ENCODE data around the gene FAM83F.
A peak's percentile ranks its signal among the peaks of the same experiment; 100 is the strongest.

Gene FAM83F

DNA sequence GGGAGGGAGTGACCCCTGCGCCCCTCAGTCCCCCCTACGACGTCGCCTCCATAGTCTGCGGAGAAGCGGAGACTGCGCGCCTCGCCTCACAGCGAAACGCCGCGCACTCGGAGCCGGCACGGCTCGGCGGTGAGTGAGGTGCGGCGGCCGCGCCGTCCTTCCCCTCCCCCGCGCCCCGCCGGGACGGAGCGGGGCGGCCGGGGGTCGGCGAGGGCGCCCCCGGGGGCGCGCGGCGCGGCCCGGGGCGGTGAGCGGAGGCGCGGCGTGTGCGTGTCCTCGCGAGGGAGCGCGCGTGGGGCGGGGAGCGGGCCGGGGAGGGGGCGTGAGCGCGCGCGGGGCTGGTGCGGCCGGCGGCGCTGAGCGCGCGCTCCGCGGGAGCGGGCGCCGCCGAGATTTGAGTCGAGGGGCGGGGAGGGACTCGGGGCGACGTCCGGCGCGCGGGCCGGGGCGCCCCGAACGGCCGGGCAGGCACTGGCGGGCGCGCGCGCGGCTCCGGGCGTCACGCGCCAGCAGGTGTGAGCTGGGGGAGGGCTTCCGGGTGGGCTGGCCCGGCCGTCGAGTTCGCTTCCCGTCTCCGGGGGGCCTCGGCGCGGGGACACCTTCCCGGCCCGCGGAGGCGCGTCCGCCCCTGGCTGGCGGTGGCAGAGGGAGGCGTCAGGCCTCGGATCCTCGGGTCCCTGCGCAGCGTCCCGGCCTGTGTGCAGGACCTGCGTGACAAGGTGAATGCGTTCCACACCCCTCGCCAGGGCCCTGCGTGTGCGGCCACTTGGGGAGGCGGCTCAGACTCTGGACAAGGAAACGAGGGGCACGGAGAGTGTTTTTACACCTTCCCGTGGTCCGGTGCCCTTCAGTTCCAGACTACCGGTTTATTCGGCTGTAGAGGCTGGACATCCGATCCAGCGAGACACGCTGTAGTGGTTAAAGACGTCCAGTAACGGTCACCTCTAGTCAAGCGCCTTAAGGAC is 50.4 kb downstream of the FAM83F start:
- Histone ChIP-seq H3K36me3 (no peaks in the 10 kb centered on the region), H3K27me3 (peaks cover 28% of the 10 kb centered on the region), H3K4me1 (ENCODE audit: control insufficient read depth in 1 of 2, insufficient read depth in 1 of 2, low read depth in 1 of 2, low read length in 1 of 2) (peaks cover 26 to 40% of the 10 kb centered on the region in 2 experiments), H3K27ac (peak overlapping the region; percentile 99), H3K9me3 (no peaks in the 10 kb centered on the region), H3K4me3 (ENCODE audit: low read depth in 1 of 2, low read length in 1 of 2) (peak overlapping the region; percentile 79 to 91)
- TF ChIP-seq, protein P1, sequence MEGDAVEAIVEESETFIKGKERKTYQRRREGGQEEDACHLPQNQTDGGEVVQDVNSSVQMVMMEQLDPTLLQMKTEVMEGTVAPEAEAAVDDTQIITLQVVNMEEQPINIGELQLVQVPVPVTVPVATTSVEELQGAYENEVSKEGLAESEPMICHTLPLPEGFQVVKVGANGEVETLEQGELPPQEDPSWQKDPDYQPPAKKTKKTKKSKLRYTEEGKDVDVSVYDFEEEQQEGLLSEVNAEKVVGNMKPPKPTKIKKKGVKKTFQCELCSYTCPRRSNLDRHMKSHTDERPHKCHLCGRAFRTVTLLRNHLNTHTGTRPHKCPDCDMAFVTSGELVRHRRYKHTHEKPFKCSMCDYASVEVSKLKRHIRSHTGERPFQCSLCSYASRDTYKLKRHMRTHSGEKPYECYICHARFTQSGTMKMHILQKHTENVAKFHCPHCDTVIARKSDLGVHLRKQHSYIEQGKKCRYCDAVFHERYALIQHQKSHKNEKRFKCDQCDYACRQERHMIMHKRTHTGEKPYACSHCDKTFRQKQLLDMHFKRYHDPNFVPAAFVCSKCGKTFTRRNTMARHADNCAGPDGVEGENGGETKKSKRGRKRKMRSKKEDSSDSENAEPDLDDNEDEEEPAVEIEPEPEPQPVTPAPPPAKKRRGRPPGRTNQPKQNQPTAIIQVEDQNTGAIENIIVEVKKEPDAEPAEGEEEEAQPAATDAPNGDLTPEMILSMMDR (IDR thresholded peaks at IDR 0.05), result peak; percentile 10

DNA sequence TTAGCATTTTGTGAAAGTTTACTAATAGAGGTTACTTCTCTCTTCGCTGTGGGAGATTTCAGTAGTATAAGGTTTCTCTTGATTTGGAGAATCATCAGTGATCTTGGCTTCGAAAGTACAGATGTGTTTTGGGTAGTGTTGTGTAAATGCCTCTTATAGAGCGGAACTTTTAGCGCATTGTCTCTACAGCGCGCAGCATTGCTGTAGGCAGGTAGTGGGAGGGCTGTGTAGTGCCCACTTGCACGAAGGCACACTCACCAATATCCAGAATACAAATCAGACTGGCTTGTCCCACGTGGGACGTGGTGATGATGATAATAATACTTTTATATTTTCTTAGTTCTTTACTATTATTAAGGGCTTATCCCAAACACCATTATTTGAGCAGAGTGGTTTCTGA is 51.4 kb downstream of the FAM83F start:
- TF ChIP-seq, protein P1 (IDR thresholded peaks at IDR 0.05), result no peak

DNA sequence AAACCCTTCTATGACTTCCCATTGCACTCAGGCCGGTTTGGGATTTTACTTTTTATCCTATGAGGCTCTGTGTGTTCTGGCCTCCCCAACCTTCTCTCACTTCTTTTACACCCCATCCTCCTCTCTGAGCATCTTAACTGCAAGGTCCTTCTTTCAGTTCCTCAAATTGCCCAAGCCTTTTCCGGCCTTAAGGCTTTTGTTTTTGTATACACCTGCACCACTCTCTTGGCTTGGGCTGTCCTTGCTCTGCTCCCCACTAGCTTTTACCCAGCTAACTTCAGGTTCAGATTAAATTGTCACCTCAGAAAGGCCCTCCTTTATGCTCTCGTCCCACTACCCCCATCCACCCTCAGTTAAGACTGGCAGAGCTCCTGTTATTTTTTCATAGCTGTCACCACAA is 55.5 kb downstream of the FAM83F start:
- H3K9me3 ChIP-seq, result no peaks in the 10 kb centered on the region
- no peaks in the 10 kb centered on the region for H3K36me3 ChIP-seq
- H3K4me3 ChIP-seq (ENCODE audit: low read depth in 1 of 2, low read length in 1 of 2), result peak overlapping the region; percentile 40 to 46
- H3K27ac ChIP-seq, result peak overlapping the region; percentile 92
- H3K27me3 ChIP-seq, result no peaks in the 10 kb centered on the region
- peaks cover 47 to 64% of the 10 kb centered on the region in 2 experiments for H3K4me1 ChIP-seq (ENCODE audit: control insufficient read depth in 1 of 2, insufficient read depth in 1 of 2, low read depth in 1 of 2, low read length in 1 of 2)
- TF ChIP-seq, protein P1 (IDR thresholded peaks at IDR 0.05), result no peak

More for the DNA sequence above, 51.4 kb downstream of the FAM83F start:
- no peaks in the 10 kb centered on the region for H3K36me3 ChIP-seq
- H3K4me1 ChIP-seq (ENCODE audit: control insufficient read depth in 1 of 2, insufficient read depth in 1 of 2, low read depth in 1 of 2, low read length in 1 of 2), result peaks cover 36 to 50% of the 10 kb centered on the region in 2 experiments
- H3K27ac ChIP-seq, result peak overlapping the region; percentile 99
- peaks cover 18% of the 10 kb centered on the region for H3K27me3 ChIP-seq
- no peaks in the 10 kb centered on the region for H3K9me3 ChIP-seq
- peak overlapping the region; percentile 79 to 91 for H3K4me3 ChIP-seq (ENCODE audit: low read depth in 1 of 2, low read length in 1 of 2)

DNA sequence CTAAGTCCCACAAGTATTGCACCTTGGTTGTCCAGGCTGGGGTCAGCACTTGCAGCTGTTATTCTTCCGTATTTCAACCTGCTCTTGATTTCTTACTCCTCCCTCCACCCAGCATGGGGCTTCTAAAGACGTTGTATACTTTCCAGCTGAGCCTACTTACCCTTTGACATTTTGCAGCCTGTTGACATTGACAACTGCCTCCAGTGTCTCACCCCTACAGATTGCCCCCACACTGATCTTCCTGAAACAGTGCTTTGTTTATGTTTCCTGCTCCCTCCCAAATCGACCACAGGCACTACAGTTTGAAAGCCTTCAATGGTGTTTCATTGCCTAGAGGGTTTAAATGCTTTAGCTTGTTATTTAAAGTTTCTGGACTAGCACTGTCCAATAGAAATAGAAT is 56.6 kb downstream of the FAM83F start:
- H3K4me1 ChIP-seq (ENCODE audit: control insufficient read depth in 1 of 2, insufficient read depth in 1 of 2, low read depth in 1 of 2, low read length in 1 of 2), result peaks cover 44 to 63% of the 10 kb centered on the region in 2 experiments
- H3K27me3 ChIP-seq, result no peaks in the 10 kb centered on the region
- H3K27ac ChIP-seq, result peak overlapping the region; percentile 92
- H3K4me3 ChIP-seq (ENCODE audit: low read depth in 1 of 2, low read length in 1 of 2), result no peak overlapping the region
- H3K36me3 ChIP-seq, result no peaks in the 10 kb centered on the region
- no peaks in the 10 kb centered on the region for H3K9me3 ChIP-seq
- TF ChIP-seq, protein P1 (IDR thresholded peaks at IDR 0.05), result no peak

DNA sequence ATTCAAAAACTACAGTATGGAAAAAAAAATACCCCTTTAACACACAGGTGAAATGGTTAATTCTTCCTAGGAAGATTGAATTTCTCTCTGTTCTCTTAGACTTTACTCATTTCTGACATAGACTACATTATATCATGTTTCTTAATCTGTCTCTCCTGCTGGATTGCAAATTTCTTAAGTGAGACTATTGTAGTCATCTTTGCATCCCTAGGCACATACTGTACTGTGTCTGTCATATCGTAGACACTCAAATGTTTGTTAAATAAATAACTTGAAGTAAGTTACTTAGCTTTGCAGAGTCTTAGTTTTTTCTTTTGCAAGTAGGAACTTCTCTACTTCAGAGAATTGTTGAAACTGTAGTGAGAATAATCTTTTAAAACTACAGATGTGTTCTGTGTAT is 58.7 kb downstream of the FAM83F start:
- no peak overlapping the region for H3K4me3 ChIP-seq (ENCODE audit: low read depth in 1 of 2, low read length in 1 of 2)
- peaks cover 56 to 63% of the 10 kb centered on the region in 2 experiments for H3K4me1 ChIP-seq (ENCODE audit: control insufficient read depth in 1 of 2, insufficient read depth in 1 of 2, low read depth in 1 of 2, low read length in 1 of 2)
- no peaks in the 10 kb centered on the region for H3K9me3 ChIP-seq
- H3K36me3 ChIP-seq, result no peaks in the 10 kb centered on the region
- H3K27ac ChIP-seq, result no peak overlapping the region
- no peaks in the 10 kb centered on the region for H3K27me3 ChIP-seq
- TF ChIP-seq, protein P1 (IDR thresholded peaks at IDR 0.05), result no peak
